Karpas-422 (cell line): ENCODE measurements around the gene LEMD2. TPM values are rescaled to one million over a fixed set of nuclear protein-coding genes. Genes with fewer than 3 reads are reported as not detected.

Source experiments
- total RNA-seq: library from RNA; depleted of rRNA; stranded (reverse); fragments of >200 nt; shearing (Covaris generic); gene quantifications from 2 replicates; pipeline ENCODE4 v1.2.3, GENCODE V29; 2014; ENCODE audit warnings: low replicate concordance; rRNA removed

LEMD2 gene
- total RNA-seq, 1 experiment from 2014 or later = 32.8 TPM

Other genes starting within 250 kb of the LEMD2 start
- 9.9 and 18.7 TPM in 2 replicates for gene BAK1, start 208.9 kb downstream of the LEMD2 start, total RNA-seq
- gene ITPR3, start 167.8 kb downstream of the LEMD2 start, total RNA-seq = 3.9 and 6.1 TPM in 2 replicates
- 32.8 and 48.9 TPM in 2 replicates for gene UQCC2, start 77.4 kb downstream of the LEMD2 start, total RNA-seq
- not detected in 2 replicates for gene IP6K3, start 42.2 kb downstream of the LEMD2 start, total RNA-seq
- not detected in 2 replicates for gene MLN, start 14.9 kb upstream of the LEMD2 start, total RNA-seq